ENCODE measurements around the gene BDP1. TPM values are rescaled to one million over a fixed set of nuclear protein-coding genes. Genes with fewer than 3 reads are reported as not detected.
"Not testable (repeated sequence)": the region's sequence is repeated elsewhere in the genome, so short reads cannot be mapped to it uniquely, and the experiment has no call there.

The BDP1 gene
- total RNA-seq: 25.0 TPM

GRCh38 chr5:71455427-71456361 is at the start of gene BDP1:
TSS of gene BDP1 (plus strand) at chr5:71455651. CDS start at chr5:71455878, 227 bp downstream.
- DNase-seq (ENCODE audit: low spot score in 2 of 2): peak; percentile 87 to 98
- Histone ChIP-seq H3K4me1 (peaks cover 0 to 9% of the 10 kb centered on the region in 2 donors), H3K27me3 (no peaks in the 10 kb centered on the region), H3K27ac (peak within 1 kb of the TSS; percentile 90 to 92), H3K9me3 (no peaks in the 10 kb centered on the region), H3K36me3 (peaks cover 14 to 22% of the 10 kb centered on the region in 2 donors), H3K4me3 (peak within 1 kb of the TSS; percentile 79 to 85)
- intact Hi-C loops (cut with DNase I): loop anchor here (2.0 kb wide), 1 partner anchor 131 kb away; the partner anchor contains the start of gene MCCC2
- TF ChIP-seq CTCF (IDR thresholded peaks at IDR 0.05): peak in 1 of 3 experiments; percentile 30

- H3K4me1 ChIP-seq; H3K4me3 ChIP-seq; H3K9me3 ChIP-seq; H3K27me3 ChIP-seq; intact Hi-C loops (cut with DNase I); DNase-seq (ENCODE audit: low spot score in 2 of 2); H3K36me3 ChIP-seq; H3K27ac ChIP-seq: not testable (repeated sequence)
Measured at GRCh38 chr5:71410088-71410487, 45.4 kb upstream of the BDP1 start.

GRCh38 chr5:71415626-71416025 is 39.8 kb upstream of the BDP1 start:
- H3K27ac ChIP-seq; H3K27me3 ChIP-seq; DNase-seq (ENCODE audit: low spot score in 2 of 2); H3K9me3 ChIP-seq; H3K4me3 ChIP-seq; H3K4me1 ChIP-seq; H3K36me3 ChIP-seq; intact Hi-C loops (cut with DNase I): not testable (repeated sequence)

GRCh38 chr5:71418026-71418425 is 37.4 kb upstream of the BDP1 start:
- H3K4me1 ChIP-seq; H3K9me3 ChIP-seq; DNase-seq (ENCODE audit: low spot score in 2 of 2); H3K27ac ChIP-seq; intact Hi-C loops (cut with DNase I); H3K36me3 ChIP-seq; H3K27me3 ChIP-seq; H3K4me3 ChIP-seq: not testable (repeated sequence)

GRCh38 chr5:71421278-71421677 is 34.2 kb upstream of the BDP1 start:
- H3K9me3 ChIP-seq; H3K4me1 ChIP-seq; H3K4me3 ChIP-seq; H3K36me3 ChIP-seq; DNase-seq (ENCODE audit: low spot score in 2 of 2); intact Hi-C loops (cut with DNase I); H3K27ac ChIP-seq; H3K27me3 ChIP-seq: not testable (repeated sequence)

GRCh38 chr5:71423896-71424295 is 31.6 kb upstream of the BDP1 start:
- H3K4me1 ChIP-seq; H3K36me3 ChIP-seq; DNase-seq (ENCODE audit: low spot score in 2 of 2); H3K27ac ChIP-seq; H3K27me3 ChIP-seq; H3K4me3 ChIP-seq; intact Hi-C loops (cut with DNase I); H3K9me3 ChIP-seq: not testable (repeated sequence)

GRCh38 chr5:71426686-71427474 is 28.6 kb upstream of the BDP1 start:
- intact Hi-C loops (cut with DNase I); DNase-seq (ENCODE audit: low spot score in 2 of 2); H3K9me3 ChIP-seq: not testable (repeated sequence)

GRCh38 chr5:71432410-71432809 is 23.0 kb upstream of the BDP1 start:
- H3K9me3 ChIP-seq; H3K4me3 ChIP-seq; H3K4me1 ChIP-seq; DNase-seq (ENCODE audit: low spot score in 2 of 2); H3K27ac ChIP-seq; intact Hi-C loops (cut with DNase I); H3K36me3 ChIP-seq; H3K27me3 ChIP-seq: not testable (repeated sequence)

More at GRCh38 chr5:71426686-71427474, 28.6 kb upstream of the BDP1 start:
- H3K36me3 ChIP-seq, H3K4me1 ChIP-seq, H3K27ac ChIP-seq, H3K4me3 ChIP-seq, H3K27me3 ChIP-seq: not testable (repeated sequence)

- H3K27me3 ChIP-seq; H3K9me3 ChIP-seq; H3K27ac ChIP-seq; H3K4me1 ChIP-seq; DNase-seq (ENCODE audit: low spot score in 2 of 2); H3K36me3 ChIP-seq; intact Hi-C loops (cut with DNase I); H3K4me3 ChIP-seq: not testable (repeated sequence)
Measured at GRCh38 chr5:71434825-71435224, 20.6 kb upstream of the BDP1 start.

- H3K27me3 ChIP-seq; H3K36me3 ChIP-seq; H3K4me3 ChIP-seq; intact Hi-C loops (cut with DNase I); H3K9me3 ChIP-seq; H3K4me1 ChIP-seq; H3K27ac ChIP-seq; DNase-seq (ENCODE audit: low spot score in 2 of 2): not testable (repeated sequence)
Measured at GRCh38 chr5:71441564-71441963, 13.9 kb upstream of the BDP1 start.

- H3K27ac ChIP-seq; H3K9me3 ChIP-seq; H3K36me3 ChIP-seq; intact Hi-C loops (cut with DNase I); H3K27me3 ChIP-seq; H3K4me1 ChIP-seq; DNase-seq (ENCODE audit: low spot score in 2 of 2); H3K4me3 ChIP-seq: not testable (repeated sequence)
Measured at GRCh38 chr5:71443891-71444290, 11.6 kb upstream of the BDP1 start.

- H3K9me3 ChIP-seq; H3K27me3 ChIP-seq; H3K27ac ChIP-seq; H3K4me1 ChIP-seq; DNase-seq (ENCODE audit: low spot score in 2 of 2); H3K4me3 ChIP-seq; intact Hi-C loops (cut with DNase I); H3K36me3 ChIP-seq: not testable (repeated sequence)
Measured at GRCh38 chr5:71445015-71445414, 10.4 kb upstream of the BDP1 start.

Data from ascending aorta (tissue), 2 donors.